Breast epithelium (tissue), 4 donors: ENCODE results near the gene SCPEP1. TPM values are rescaled to one million over a fixed set of nuclear protein-coding genes. Genes with fewer than 3 reads are reported as not detected.

Source experiments
- DNase-seq, 2 donors: peaks; one replicate each; pipeline ENCODE4 v3.0.0-alpha.2; 2019; ENCODE audit warnings: low spot score in 2 of 2
- H3K27ac ChIP-seq, 2 donors: fragments of 200-600 bp; sonication (generic) in 1 of 2; one replicate each; pipeline ENCODE4 v1.5.1; 2016 to 2019; ENCODE audit warnings: mild to moderate bottlenecking in 1 of 2
- H3K27me3 ChIP-seq, 2 donors: fragments of 200-600 bp; sonication (generic) in 1 of 2; one replicate each; pipeline versions ENCODE4 v1.5.1 to v1.6.0; 2017 to 2019; ENCODE audit warnings: control low read depth in 1 of 2, mild to moderate bottlenecking in 1 of 2
- H3K36me3 ChIP-seq: fragments of 200-600 bp; one replicate; pipeline ENCODE4 v1.5.1; 2019
- H3K4me1 ChIP-seq, 2 donors: fragments of 200-600 bp; sonication (generic); one replicate each; pipeline ENCODE4 v1.5.1; 2016 to 2019; ENCODE audit warnings: control low read depth in 1 of 2
- H3K4me3 ChIP-seq, 3 donors: fragments of 200-600 bp; sonication (generic); 1 replicate in 2 of 3; 2 replicates in 1 of 3; pipeline ENCODE4 v1.5.1; 2016 to 2019; ENCODE audit warnings: mild to moderate bottlenecking in 3 of 3, moderate library complexity in 2 of 3
- H3K9me3 ChIP-seq, 2 donors: fragments of 200-600 bp; sonication (generic) in 1 of 2; one replicate each; pipeline ENCODE4 v1.5.1; 2016 to 2019; ENCODE audit warnings: control low read depth in 1 of 2
- POLR2A ChIP-seq: fragments of 450-650 bp; IDR thresholded peaks from one replicate; pipeline ENCODE4 v1.6.1; 2016; ENCODE audit warnings: antibody characterized with exemption, mild to moderate bottlenecking, moderate library complexity
- POLR2AphosphoS5 ChIP-seq, 3 donors: sonication (generic); formaldehyde crosslinking; IDR thresholded peaks; one replicate each; pipeline ENCODE4 v1.6.1; 2017; ENCODE audit warnings: antibody characterized with exemption in 3 of 3
- intact Hi-C: fragments of 100-400 bp; cut with DNase I; formaldehyde crosslinking; loops from one replicate; pipeline ENCODE4 v1.15.1; 2023; ENCODE audit warnings: low total_unique reads
- total RNA-seq, 3 donors: library from RNA; depleted of rRNA; stranded (reverse); fragments of >200 nt; gene quantifications; one replicate each; pipeline ENCODE4 v1.1.0, GENCODE V29; 2016
- TF ChIP-seq, protein P1 (sequence below), 3 donors: fragments of 450-650 bp; IDR thresholded peaks; one replicate each; pipeline ENCODE4 v1.5.1; 2016 to 2017; ENCODE audit warnings: antibody characterized with exemption in 3 of 3, mild to moderate bottlenecking in 3 of 3, moderate library complexity in 3 of 3

Gene SCPEP1
- total RNA-seq, 3 donors from 2014 or later, result 55.4 to 264 (median 146) TPM

GRCh38 chr17:57001541-57001940, 23.6 kb downstream of the SCPEP1 start:
- TF ChIP-seq POLR2A, result no peak
- TF ChIP-seq POLR2AphosphoS5 (IDR thresholded peaks at IDR 0.05), result no peak
- TF ChIP-seq, protein P1, sequence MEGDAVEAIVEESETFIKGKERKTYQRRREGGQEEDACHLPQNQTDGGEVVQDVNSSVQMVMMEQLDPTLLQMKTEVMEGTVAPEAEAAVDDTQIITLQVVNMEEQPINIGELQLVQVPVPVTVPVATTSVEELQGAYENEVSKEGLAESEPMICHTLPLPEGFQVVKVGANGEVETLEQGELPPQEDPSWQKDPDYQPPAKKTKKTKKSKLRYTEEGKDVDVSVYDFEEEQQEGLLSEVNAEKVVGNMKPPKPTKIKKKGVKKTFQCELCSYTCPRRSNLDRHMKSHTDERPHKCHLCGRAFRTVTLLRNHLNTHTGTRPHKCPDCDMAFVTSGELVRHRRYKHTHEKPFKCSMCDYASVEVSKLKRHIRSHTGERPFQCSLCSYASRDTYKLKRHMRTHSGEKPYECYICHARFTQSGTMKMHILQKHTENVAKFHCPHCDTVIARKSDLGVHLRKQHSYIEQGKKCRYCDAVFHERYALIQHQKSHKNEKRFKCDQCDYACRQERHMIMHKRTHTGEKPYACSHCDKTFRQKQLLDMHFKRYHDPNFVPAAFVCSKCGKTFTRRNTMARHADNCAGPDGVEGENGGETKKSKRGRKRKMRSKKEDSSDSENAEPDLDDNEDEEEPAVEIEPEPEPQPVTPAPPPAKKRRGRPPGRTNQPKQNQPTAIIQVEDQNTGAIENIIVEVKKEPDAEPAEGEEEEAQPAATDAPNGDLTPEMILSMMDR (IDR thresholded peaks at IDR 0.05), result no peak
- no peaks in the 10 kb centered on the region for H3K27me3 ChIP-seq
- no peak overlapping the region for H3K27ac ChIP-seq
- intact Hi-C loops, result no loop called here
- H3K4me1 ChIP-seq, result no peaks in the 10 kb centered on the region
- H3K4me3 ChIP-seq, result no peak overlapping the region
- no peak for DNase-seq
- H3K36me3 ChIP-seq, result no peaks in the 10 kb centered on the region
- no peaks in the 10 kb centered on the region for H3K9me3 ChIP-seq

- Histone ChIP-seq H3K9me3 (no peaks in the 10 kb centered on the region), H3K4me3 (no peak overlapping the region), H3K36me3 (no peaks in the 10 kb centered on the region), H3K4me1 (no peaks in the 10 kb centered on the region), H3K27me3 (no peaks in the 10 kb centered on the region), H3K27ac (no peak overlapping the region)
- DNase-seq, result no peak
- intact Hi-C loops, result no loop called here
- TF ChIP-seq POLR2A (no peak), POLR2AphosphoS5 (IDR thresholded peaks at IDR 0.05) (no peak)
- TF ChIP-seq, protein P1 (IDR thresholded peaks at IDR 0.05), result no peak
Measured at GRCh38 chr17:57002904-57003303, 25.0 kb downstream of the SCPEP1 start.

DNA sequence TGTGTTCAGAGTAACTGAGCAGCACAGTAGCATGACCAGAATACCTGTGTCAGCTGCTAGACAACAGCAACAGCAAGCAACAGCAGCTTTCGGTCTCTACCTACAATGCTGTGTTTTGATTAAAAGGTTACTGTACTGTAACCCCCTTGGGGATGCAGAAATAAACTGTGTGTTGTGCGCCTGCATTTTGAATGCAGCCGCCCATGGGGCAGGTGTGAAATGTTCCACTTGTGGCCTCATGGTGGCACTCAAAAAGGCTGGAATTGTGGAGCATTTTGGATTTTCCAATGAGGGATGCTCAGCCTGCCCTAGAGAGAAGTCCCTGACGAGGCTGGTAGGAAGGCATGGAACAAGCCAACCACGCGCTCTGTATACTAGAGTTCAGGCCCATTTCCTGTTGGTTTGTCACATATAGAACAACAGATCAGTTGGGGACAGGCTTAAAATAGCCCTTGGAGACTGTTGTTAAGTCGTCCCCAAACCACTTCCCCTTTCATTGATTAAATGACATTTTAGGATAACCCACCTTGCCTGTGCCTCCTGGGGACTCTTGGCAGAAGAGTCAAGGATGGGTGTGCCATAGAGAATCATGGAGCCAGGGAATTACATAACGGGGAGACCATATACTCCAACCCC, 27.1 kb downstream of the SCPEP1 start:
- Histone ChIP-seq H3K27me3 (no peaks in the 10 kb centered on the region), H3K27ac (no peak overlapping the region), H3K9me3 (no peaks in the 10 kb centered on the region), H3K4me3 (no peak overlapping the region), H3K36me3 (no peaks in the 10 kb centered on the region), H3K4me1 (no peaks in the 10 kb centered on the region)
- intact Hi-C loops, result no loop called here
- DNase-seq, result no peak
- TF ChIP-seq, protein P1 (IDR thresholded peaks at IDR 0.05), result peak in 2 of 3 donors; percentile 26 to 34
- TF ChIP-seq POLR2A (no peak), POLR2AphosphoS5 (IDR thresholded peaks at IDR 0.05) (no peak)

DNA sequence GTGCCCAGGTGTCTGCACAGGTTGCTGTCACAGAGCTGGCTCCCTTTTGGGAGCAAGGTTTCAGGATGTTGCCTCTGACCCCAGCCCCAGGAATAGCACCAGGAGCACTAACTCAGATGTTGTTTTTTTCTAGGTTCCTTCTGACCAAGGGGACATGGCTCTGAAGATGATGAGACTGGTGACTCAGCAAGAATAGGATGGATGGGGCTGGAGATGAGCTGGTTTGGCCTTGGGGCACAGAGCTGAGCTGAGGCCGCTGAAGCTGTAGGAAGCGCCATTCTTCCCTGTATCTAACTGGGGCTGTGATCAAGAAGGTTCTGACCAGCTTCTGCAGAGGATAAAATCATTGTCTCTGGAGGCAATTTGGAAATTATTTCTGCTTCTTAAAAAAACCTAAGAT, 28.1 kb downstream of the SCPEP1 start:
- Histone ChIP-seq H3K9me3 (no peaks in the 10 kb centered on the region), H3K27me3 (no peaks in the 10 kb centered on the region), H3K36me3 (no peaks in the 10 kb centered on the region), H3K4me1 (no peaks in the 10 kb centered on the region), H3K27ac (no peak overlapping the region), H3K4me3 (no peak overlapping the region)
- intact Hi-C loops, result no loop called here
- no peak for DNase-seq
- TF ChIP-seq POLR2AphosphoS5 (IDR thresholded peaks at IDR 0.05), result no peak
- no peak for TF ChIP-seq POLR2A
- TF ChIP-seq, protein P1 (IDR thresholded peaks at IDR 0.05), result no peak

DNA sequence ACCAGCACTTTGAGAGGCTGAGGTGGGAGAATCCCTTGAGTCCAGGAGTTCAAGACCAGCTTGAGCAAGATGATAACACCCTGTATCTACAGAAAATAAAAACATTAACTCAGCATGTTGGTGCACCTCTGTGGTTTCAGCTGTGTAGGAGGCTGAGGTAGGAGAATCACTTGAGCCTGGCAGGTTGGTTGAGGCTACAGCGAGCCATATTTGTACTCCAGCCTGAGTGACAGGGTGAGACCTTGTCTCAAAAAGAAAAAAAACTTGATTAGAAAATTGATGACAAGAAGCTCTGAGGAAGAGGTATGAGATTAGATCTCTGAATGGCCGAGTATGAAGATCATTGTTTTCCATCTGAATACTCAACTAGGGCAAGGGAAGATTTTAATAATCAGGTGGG, 31.0 kb downstream of the SCPEP1 start:
- no peaks in the 10 kb centered on the region for H3K4me1 ChIP-seq
- no peaks in the 10 kb centered on the region for H3K36me3 ChIP-seq
- no peak overlapping the region for H3K27ac ChIP-seq
- no peak for DNase-seq
- TF ChIP-seq POLR2AphosphoS5 (IDR thresholded peaks at IDR 0.05), result no peak
- TF ChIP-seq, protein P1 (IDR thresholded peaks at IDR 0.05), result no peak
- TF ChIP-seq POLR2A, result no peak
- H3K27me3 ChIP-seq, result no peaks in the 10 kb centered on the region
- intact Hi-C loops, result no loop called here
- H3K4me3 ChIP-seq, result no peak overlapping the region
- no peaks in the 10 kb centered on the region for H3K9me3 ChIP-seq
